Measurements from ENCODE around the gene CWH43.
"Not testable (repeated sequence)": the region's sequence is repeated elsewhere in the genome, so short reads cannot be mapped to it uniquely, and the experiment has no call there.

Gene CWH43

DNA sequence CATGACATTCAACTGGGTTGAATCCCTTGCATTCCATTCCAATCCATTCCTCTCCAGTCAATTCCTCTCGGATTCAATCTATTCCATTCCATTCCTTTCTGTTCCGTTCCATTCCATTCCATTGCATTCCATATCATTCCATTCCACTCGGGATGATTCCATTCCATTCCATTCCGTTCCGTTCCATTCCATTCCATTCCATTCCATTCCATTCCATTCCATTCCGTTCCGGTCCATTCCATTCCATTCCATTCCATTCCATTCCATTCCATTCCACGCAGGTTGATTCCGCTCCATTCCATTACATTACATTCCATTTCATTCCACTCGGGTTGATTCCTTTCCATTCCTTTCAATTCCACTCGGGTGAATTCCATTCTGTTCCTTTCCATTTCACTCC, 111.4 kb downstream of the CWH43 start:
- peak overlapping the region in 1 of 2 donors; percentile 2 for H3K4me3 ChIP-seq (ENCODE audit: low read depth in 1 of 2, low read length in 2 of 2)
- not testable (repeated sequence) for H3K27me3 ChIP-seq (ENCODE audit: control insufficient read depth in 1 of 2, insufficient read depth in 2 of 2, low read length in 2 of 2); H3K27ac ChIP-seq (ENCODE audit: low read depth, low read length); H3K9ac ChIP-seq (ENCODE audit: low read length); H3K36me3 ChIP-seq (ENCODE audit: insufficient read depth, low read length); H3K4me1 ChIP-seq (ENCODE audit: insufficient read depth, low read length)
- H3K9me3 ChIP-seq (ENCODE audit: low read length): peaks cover 13% of the 10 kb centered on the region

DNA sequence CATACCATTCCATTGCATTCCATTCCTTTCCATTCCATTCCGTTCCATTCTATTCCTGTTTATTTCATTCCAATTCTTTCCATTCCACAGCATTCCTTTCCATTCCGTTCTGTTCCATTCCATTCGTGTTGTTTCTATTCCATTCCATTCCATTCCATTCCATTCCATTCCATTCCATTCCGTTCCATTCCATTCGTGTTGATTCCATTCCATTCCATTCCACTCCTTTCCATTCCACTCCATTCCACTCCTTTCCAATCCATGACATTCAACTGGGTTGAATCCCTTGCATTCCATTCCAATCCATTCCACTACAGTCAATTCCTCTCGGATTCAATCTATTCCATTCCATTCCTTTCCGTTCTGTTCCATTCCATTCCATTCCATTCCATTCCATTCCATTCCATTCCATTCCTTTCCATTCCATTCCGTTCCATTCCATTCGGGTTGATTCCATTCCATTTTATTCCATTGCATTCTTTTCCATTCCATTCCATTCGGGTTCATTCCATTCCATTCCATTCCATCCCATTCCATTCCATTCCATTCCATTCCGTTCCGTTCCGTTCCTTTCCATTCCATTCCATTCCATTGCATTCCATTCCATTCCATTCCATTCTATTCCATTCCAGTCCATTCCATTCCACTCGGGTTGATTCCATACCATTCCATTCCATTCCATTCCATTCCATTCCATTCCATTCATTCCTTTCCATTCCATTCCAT, 112.1 kb downstream of the CWH43 start:
- H3K4me3 ChIP-seq (ENCODE audit: low read depth in 1 of 2, low read length in 2 of 2); H3K36me3 ChIP-seq (ENCODE audit: insufficient read depth, low read length); H3K9ac ChIP-seq (ENCODE audit: low read length); H3K27ac ChIP-seq (ENCODE audit: low read depth, low read length); H3K4me1 ChIP-seq (ENCODE audit: insufficient read depth, low read length); H3K27me3 ChIP-seq (ENCODE audit: control insufficient read depth in 1 of 2, insufficient read depth in 2 of 2, low read length in 2 of 2): not testable (repeated sequence)
- peaks cover 13% of the 10 kb centered on the region for H3K9me3 ChIP-seq (ENCODE audit: low read length)

DNA sequence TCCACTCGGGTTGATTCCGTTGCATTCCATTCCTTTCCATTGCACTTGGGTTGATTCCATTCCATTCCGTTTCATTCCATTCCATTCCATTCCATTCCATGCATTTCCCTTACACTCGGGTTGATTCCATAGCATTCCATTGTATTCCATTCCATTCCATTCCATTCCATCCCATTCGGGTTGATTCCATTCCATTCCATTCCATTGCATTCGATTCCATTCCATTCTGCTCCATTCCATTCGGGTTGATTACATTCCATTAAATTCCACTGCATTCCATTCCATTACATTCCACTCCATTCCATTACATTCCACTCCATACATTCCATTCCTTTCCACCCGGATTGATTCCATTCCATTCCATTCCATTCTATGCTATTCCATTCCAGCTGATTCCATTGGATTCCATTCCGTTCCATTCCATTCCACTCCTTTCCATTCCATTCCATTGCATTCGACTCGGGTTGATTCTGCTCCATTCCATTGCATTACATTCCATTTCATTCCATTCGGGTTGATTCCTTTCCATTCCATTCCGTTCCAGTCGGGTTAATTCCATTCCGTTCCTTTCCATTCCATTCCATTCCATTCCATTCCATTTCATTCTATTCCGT, 113.9 kb downstream of the CWH43 start:
- not testable (repeated sequence) for H3K4me3 ChIP-seq (ENCODE audit: low read depth in 1 of 2, low read length in 2 of 2); H3K27me3 ChIP-seq (ENCODE audit: control insufficient read depth in 1 of 2, insufficient read depth in 2 of 2, low read length in 2 of 2); H3K36me3 ChIP-seq (ENCODE audit: insufficient read depth, low read length); H3K9ac ChIP-seq (ENCODE audit: low read length); H3K27ac ChIP-seq (ENCODE audit: low read depth, low read length); H3K4me1 ChIP-seq (ENCODE audit: insufficient read depth, low read length)
- peaks cover 16% of the 10 kb centered on the region for H3K9me3 ChIP-seq (ENCODE audit: low read length)

DNA sequence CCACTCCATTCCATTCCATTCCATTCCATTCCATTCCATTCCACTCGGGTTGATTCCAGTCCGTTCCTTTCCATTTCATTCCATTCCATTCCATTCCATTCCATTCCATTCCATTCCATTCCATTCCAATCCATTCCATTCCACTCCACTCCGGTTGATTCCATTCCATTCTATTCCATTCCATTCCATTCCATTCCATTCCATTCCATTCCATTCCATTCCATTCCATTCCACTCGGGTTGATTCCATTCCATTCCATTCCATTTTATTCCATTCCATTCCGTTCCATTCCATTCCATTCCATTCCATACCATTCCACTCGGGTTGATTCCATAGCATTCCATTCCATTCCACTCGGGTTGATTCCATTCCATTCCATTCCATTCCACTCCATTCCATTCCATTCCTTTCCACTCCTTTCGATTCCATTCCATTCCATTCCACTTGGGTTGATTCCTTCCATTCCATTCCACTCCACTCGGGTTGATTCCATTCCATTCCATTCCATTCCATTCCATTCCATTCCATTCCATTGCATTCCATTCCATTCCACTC, 116.3 kb downstream of the CWH43 start:
- not testable (repeated sequence) for H3K4me1 ChIP-seq (ENCODE audit: insufficient read depth, low read length); H3K27me3 ChIP-seq (ENCODE audit: control insufficient read depth in 1 of 2, insufficient read depth in 2 of 2, low read length in 2 of 2); H3K36me3 ChIP-seq (ENCODE audit: insufficient read depth, low read length); H3K9ac ChIP-seq (ENCODE audit: low read length); H3K27ac ChIP-seq (ENCODE audit: low read depth, low read length); H3K4me3 ChIP-seq (ENCODE audit: low read depth in 1 of 2, low read length in 2 of 2)
- peaks cover 24% of the 10 kb centered on the region for H3K9me3 ChIP-seq (ENCODE audit: low read length)

DNA sequence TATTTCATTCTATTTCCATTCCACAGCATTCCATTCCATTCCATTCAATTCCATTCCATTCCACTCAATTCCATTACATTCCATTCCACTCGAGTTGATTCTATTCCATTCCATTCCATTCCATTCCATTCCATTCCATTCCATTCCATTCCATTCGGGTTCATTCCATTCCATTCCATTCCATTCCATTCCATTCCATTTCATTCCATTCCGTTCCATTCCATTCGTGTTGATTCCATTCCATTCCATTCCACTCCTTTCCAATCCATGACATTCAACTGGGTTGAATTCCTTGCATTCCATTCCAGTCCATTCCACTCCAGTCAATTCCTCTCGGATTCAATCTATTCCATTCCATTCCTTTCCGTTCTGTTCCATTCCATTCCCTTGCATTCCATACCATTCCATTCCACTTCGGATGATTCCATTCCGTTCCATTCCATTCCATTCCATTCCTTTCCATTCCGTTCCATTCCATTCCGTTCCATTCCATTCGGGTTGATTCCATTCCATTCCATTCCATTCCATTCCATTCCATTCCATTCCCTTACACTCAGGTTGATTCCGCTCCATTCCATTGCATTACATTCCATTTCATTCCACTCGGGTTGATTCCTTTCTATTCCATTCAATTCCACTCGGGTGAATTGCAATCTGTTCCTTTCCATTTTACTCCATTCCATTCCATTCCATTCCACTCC, 117.5 kb downstream of the CWH43 start:
- peaks cover 24% of the 10 kb centered on the region for H3K9me3 ChIP-seq (ENCODE audit: low read length)
- not testable (repeated sequence) for H3K4me1 ChIP-seq (ENCODE audit: insufficient read depth, low read length); H3K4me3 ChIP-seq (ENCODE audit: low read depth in 1 of 2, low read length in 2 of 2); H3K36me3 ChIP-seq (ENCODE audit: insufficient read depth, low read length); H3K27me3 ChIP-seq (ENCODE audit: control insufficient read depth in 1 of 2, insufficient read depth in 2 of 2, low read length in 2 of 2); H3K27ac ChIP-seq (ENCODE audit: low read depth, low read length); H3K9ac ChIP-seq (ENCODE audit: low read length)

DNA sequence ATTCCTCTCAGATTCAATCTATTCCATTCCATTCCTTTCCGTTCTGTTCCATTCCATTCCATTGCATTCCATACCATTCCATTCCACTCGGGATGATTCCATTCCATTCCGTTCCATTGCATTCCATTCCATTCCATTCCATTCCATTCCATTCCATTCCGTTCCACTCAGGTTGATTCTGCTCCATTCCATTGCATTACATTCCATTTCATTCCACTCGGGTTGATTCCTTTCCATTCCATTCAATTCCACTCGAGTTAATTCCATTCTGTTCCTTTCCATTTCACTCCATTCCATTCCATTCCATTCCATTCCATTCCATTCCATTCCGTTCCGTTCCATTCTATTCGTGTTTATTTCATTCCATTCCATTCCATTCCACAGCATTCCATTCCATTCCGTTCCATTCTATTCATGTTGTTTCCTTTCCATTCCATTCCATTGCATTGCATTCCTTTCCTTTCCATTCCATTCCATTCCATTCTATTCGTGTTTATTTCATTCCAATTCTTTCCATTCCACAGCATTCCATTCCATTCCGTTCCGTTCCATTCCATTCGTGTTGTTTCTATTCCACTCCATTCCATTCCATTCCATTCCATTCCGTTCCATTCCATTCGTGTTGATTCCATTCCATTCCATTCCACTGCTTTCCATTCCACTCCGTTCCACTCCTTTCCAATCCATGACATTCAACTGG, 118.3 kb downstream of the CWH43 start:
- not testable (repeated sequence) for H3K27ac ChIP-seq (ENCODE audit: low read depth, low read length); H3K27me3 ChIP-seq (ENCODE audit: control insufficient read depth in 1 of 2, insufficient read depth in 2 of 2, low read length in 2 of 2); H3K4me1 ChIP-seq (ENCODE audit: insufficient read depth, low read length); H3K9ac ChIP-seq (ENCODE audit: low read length); H3K4me3 ChIP-seq (ENCODE audit: low read depth in 1 of 2, low read length in 2 of 2); H3K36me3 ChIP-seq (ENCODE audit: insufficient read depth, low read length)
- H3K9me3 ChIP-seq (ENCODE audit: low read length): peaks cover 20% of the 10 kb centered on the region

DNA sequence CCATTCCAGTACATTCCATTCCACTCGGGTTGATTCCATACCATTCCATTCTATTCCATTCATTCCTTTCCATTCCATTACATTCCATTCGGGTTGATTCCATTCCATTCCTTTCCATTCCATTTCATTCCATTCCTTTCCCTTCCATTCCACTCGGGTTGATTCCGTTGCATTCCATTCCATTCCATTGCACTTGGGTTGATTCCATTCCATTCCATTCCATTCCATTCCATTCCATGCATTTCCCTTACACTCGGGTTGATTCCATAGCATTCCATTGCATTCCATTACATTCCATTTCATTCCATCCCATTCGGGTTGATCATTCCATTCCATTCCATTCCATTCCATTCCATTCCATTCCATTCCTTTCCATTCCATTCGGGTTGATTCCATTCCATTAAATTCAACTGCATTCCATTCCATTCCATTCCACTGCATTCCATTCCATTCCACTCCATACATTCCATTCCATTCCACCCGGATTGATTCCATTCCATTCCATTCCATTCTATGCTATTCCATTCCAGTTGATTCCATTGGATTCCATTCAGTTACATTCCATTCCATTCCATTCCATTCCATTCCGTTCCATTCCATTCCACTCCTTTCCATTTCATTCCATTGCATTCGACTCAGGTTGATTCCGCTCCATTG, 119.3 kb downstream of the CWH43 start:
- H3K9me3 ChIP-seq (ENCODE audit: low read length): peaks cover 11% of the 10 kb centered on the region
- H3K27me3 ChIP-seq (ENCODE audit: control insufficient read depth in 1 of 2, insufficient read depth in 2 of 2, low read length in 2 of 2); H3K9ac ChIP-seq (ENCODE audit: low read length); H3K4me1 ChIP-seq (ENCODE audit: insufficient read depth, low read length); H3K27ac ChIP-seq (ENCODE audit: low read depth, low read length); H3K4me3 ChIP-seq (ENCODE audit: low read depth in 1 of 2, low read length in 2 of 2); H3K36me3 ChIP-seq (ENCODE audit: insufficient read depth, low read length): not testable (repeated sequence)

DNA sequence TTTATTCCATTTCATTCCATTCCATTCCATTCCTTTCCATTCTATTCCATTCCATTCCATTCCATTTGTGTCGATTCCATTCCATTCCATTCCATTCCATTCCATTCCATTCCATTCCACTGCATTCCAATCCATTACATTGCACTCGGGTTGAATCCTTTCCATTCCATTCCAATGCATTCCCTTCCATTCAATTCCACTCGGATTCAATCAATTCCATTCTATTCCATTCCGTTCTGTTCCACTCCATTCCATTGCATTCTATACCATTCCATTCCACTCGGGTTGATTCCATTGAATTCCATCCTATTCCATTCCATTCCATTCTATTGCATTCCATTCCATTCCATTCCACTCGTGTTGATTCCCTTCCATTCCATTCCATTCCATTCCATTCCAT, 121.2 kb downstream of the CWH43 start:
- not testable (repeated sequence) for H3K27ac ChIP-seq (ENCODE audit: low read depth, low read length); H3K27me3 ChIP-seq (ENCODE audit: control insufficient read depth in 1 of 2, insufficient read depth in 2 of 2, low read length in 2 of 2); H3K4me1 ChIP-seq (ENCODE audit: insufficient read depth, low read length); H3K36me3 ChIP-seq (ENCODE audit: insufficient read depth, low read length); H3K9ac ChIP-seq (ENCODE audit: low read length); H3K4me3 ChIP-seq (ENCODE audit: low read depth in 1 of 2, low read length in 2 of 2)
- H3K9me3 ChIP-seq (ENCODE audit: low read length): peaks cover 11% of the 10 kb centered on the region

DNA sequence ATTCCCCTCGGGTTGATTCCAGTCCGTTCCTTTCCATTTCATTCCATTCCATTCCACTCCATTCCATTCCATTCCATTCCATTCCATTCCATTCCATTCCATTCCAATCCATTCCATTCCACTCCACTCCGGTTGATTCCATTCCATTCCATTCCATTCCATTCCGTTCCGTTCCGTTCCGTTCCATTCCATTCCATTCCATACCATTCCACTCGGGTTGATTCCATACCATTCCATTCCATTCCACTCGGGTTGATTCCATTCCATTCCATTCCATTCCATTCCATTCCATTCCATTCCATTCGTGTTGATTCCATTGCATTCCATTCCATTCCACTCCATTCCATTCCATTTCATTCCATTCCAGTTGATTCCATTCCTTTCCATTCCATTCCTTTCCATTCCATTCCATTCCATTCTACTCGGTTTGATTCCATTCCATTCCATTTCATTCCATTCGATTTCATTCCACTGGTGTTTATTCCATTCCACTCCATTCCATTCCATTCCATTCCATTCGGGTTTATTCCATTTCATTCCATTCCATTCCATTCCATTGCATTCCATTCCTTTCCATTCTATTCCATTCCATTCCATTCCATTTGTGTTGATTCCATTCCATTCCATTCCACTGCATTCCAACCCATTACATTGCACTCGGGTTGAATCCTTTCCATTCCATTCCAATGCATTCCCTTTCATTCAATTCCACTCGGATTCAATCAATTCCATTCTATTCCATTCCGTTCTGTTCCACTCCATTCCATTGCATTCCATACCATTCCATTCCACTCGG, 122.3 kb downstream of the CWH43 start:
- H3K27me3 ChIP-seq (ENCODE audit: control insufficient read depth in 1 of 2, insufficient read depth in 2 of 2, low read length in 2 of 2); H3K9ac ChIP-seq (ENCODE audit: low read length); H3K4me1 ChIP-seq (ENCODE audit: insufficient read depth, low read length); H3K27ac ChIP-seq (ENCODE audit: low read depth, low read length); H3K4me3 ChIP-seq (ENCODE audit: low read depth in 1 of 2, low read length in 2 of 2); H3K36me3 ChIP-seq (ENCODE audit: insufficient read depth, low read length): not testable (repeated sequence)
- H3K9me3 ChIP-seq (ENCODE audit: low read length): peaks cover 11% of the 10 kb centered on the region

DNA sequence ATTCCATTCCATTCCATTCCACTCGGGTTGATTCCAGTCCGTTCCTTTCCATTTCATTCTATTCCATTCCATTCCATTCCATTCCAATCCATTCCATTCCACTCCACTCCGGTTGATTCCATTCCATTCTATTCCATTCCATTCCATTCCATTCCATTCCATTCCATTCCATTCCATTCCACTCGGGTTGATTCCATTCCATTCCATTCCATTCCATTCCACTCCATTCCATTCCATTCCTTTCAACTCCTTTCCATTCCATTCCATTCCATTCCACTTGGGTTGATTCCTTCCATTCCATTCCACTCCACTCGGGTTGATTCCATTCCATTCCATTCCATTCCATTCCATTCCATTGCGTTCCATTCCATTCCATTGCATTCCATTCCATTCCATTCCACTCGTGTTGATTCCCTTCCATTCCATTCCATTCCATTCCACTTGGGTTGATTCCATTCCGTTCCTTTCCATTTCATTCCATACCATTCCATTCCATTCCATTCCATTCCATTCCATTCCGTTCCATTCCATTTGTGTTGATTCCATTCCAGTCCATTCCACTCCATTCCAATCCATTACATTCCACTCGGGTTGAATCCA, 123.6 kb downstream of the CWH43 start:
- H3K36me3 ChIP-seq (ENCODE audit: insufficient read depth, low read length); H3K4me1 ChIP-seq (ENCODE audit: insufficient read depth, low read length); H3K4me3 ChIP-seq (ENCODE audit: low read depth in 1 of 2, low read length in 2 of 2); H3K27ac ChIP-seq (ENCODE audit: low read depth, low read length); H3K9ac ChIP-seq (ENCODE audit: low read length); H3K27me3 ChIP-seq (ENCODE audit: control insufficient read depth in 1 of 2, insufficient read depth in 2 of 2, low read length in 2 of 2): not testable (repeated sequence)
- H3K9me3 ChIP-seq (ENCODE audit: low read length): peaks cover 11% of the 10 kb centered on the region

Data from muscle layer of colon (tissue), 2 donors.